ENCODE measurements around the gene RCC1.

DNA sequence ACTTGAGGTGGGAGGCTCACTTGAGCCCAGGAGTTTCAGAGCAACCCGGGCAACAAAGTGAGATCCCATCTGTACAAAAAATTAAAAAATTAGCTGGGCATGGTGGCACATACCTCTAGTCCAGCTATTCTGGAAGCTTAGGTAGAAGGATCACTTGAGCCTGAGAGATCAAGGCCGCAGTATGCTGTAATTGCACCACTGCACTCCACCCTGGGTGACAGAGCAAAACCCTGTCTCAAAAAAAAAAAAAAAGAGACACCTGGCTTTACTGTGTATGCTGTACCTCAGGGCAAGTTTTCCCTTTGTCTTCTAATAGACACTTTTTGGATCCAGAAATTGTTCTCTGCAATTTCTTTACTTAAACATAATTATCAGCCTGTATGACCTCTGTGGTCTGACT, 23.1 kb upstream of the RCC1 start:
- no peak for TF ChIP-seq POLR2A (IDR thresholded peaks at IDR 0.05)
- TF ChIP-seq, protein P1, sequence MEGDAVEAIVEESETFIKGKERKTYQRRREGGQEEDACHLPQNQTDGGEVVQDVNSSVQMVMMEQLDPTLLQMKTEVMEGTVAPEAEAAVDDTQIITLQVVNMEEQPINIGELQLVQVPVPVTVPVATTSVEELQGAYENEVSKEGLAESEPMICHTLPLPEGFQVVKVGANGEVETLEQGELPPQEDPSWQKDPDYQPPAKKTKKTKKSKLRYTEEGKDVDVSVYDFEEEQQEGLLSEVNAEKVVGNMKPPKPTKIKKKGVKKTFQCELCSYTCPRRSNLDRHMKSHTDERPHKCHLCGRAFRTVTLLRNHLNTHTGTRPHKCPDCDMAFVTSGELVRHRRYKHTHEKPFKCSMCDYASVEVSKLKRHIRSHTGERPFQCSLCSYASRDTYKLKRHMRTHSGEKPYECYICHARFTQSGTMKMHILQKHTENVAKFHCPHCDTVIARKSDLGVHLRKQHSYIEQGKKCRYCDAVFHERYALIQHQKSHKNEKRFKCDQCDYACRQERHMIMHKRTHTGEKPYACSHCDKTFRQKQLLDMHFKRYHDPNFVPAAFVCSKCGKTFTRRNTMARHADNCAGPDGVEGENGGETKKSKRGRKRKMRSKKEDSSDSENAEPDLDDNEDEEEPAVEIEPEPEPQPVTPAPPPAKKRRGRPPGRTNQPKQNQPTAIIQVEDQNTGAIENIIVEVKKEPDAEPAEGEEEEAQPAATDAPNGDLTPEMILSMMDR (IDR thresholded peaks at IDR 0.05), result no peak

All from vagina (tissue), 2 donors.